ENCODE measurements around the gene TK1. TPM values are rescaled to one million over a fixed set of nuclear protein-coding genes. Genes with fewer than 3 reads are reported as not detected.

The TK1 gene
- total and polyA plus RNA-seq, 3 experiments from 2014 or later = 2.2 to 86.2 (median 84.4) TPM

DNA sequence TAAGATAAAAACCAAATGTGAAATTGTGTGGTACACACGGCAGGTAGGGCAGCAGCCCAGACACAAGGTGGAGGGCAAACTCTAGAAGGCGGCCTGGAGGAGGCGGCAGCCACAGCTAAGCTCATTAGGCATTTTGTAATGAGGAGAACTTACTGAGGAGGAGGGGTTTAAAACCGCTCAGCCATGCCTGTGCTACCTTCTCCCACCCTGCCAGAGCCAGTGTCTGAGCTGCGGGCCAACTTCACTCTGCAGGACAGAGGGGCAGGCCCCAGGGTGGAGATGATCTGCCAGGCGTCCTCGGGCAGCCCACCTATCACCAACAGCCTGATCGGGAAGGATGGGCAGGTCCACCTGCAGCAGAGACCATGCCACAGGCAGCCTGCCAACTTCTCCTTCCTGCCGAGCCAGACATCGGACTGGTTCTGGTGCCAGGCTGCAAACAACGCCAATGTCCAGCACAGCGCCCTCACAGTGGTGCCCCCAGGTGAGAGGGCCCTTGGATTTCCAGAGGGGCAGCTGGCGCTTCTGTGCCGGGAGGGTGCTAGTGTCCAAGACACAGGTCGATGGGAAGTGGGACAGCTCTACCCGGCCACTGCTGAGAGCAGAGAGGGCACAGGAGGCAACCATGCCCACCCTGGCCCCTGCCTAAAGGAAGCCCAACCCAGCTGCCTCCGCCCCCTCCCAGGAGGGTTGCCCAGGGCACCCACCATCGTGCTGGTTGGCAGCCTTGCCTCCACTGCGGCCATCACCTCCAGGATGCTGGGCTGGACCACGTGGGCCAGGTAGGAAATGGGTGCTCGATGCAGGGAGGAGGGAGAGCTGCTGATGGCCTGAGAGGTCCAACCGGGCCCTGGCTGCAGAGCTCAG, 22.7 kb downstream of the TK1 start:
- DNase-seq = no peak
- POLR2A ChIA-PET = no interaction called here
- H3K4me1 Mint-ChIP-seq = peaks cover 0 to 5% (median 3%) of the 10 kb centered on the region in 3 donors
- no peak overlapping the region for H3K27ac Mint-ChIP-seq
- Histone ChIP-seq H3K27me3 (ENCODE audit: insufficient read depth, low read length, poor library complexity, severe bottlenecking) (no peaks in the 10 kb centered on the region), H3K36me3 (ENCODE audit: insufficient read depth, low read length) (no peaks in the 10 kb centered on the region), H3K27ac (ENCODE audit: low read depth, low read length) (no peak overlapping the region), H3K9me3 (ENCODE audit: low read length) (no peaks in the 10 kb centered on the region), H3K4me1 (ENCODE audit: insufficient read depth, low read length) (peaks cover 6% of the 10 kb centered on the region), H3K4me3 (ENCODE audit: low read length) (no peak overlapping the region)
- no peaks in the 10 kb centered on the region for H3K9me3 Mint-ChIP-seq
- CTCF ChIA-PET = interaction anchor here (1.3 to 1.6 kb wide), 2 partner anchors 12 to 13 kb away, joined by 3 to 4 read pairs; no protein-coding TSS in a partner anchor
- no peaks in the 10 kb centered on the region for H3K27me3 Mint-ChIP-seq
- H3K4me3 Mint-ChIP-seq = no peak overlapping the region
- H3K36me3 Mint-ChIP-seq = no peaks in the 10 kb centered on the region

DNA sequence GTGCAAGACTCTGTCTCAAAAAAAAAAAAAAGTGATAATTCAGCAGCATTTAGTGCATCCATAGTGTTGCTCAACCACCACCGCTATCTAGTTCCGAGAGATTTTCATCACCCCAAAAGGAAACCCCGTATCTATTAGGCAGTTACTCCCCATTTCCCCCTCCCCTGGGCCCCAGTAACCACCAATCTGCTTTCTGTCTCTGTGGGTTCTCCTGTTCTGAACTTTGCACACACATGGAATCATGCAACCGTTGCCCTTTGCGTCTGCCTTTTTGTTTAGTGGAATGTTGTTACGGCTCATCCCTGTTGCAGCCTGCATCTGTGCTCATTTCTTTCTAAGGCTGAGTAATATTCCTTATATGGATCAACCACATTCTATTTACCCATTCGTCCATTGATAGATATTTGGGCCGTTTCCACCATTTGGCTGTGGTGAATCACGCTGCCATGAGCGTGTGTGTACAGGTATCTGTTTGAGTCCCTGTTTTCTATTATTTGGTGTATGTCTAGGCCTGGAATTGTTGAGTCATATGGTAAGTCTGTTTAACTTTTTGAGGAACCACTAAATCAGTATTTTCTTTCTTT, 27.2 kb downstream of the TK1 start:
- Histone ChIP-seq H3K4me1 (ENCODE audit: insufficient read depth, low read length) (no peaks in the 10 kb centered on the region), H3K9me3 (ENCODE audit: low read length) (no peaks in the 10 kb centered on the region), H3K27ac (ENCODE audit: low read depth, low read length) (no peak overlapping the region), H3K4me3 (ENCODE audit: low read length) (no peak overlapping the region), H3K36me3 (ENCODE audit: insufficient read depth, low read length) (no peaks in the 10 kb centered on the region), H3K27me3 (ENCODE audit: insufficient read depth, low read length, poor library complexity, severe bottlenecking) (no peaks in the 10 kb centered on the region)
- peak overlapping the region in 1 of 8 donors; percentile 72 for H3K27ac Mint-ChIP-seq
- no peaks in the 10 kb centered on the region for H3K36me3 Mint-ChIP-seq
- POLR2A ChIA-PET = no interaction called here
- H3K4me3 Mint-ChIP-seq = no peak overlapping the region
- DNase-seq = no peak
- H3K4me1 Mint-ChIP-seq = peaks cover 0 to 5% (median 0%) of the 10 kb centered on the region in 3 donors
- H3K9me3 Mint-ChIP-seq = no peaks in the 10 kb centered on the region
- H3K27me3 Mint-ChIP-seq = peaks cover 0 to 2% of the 10 kb centered on the region in 2 donors
- CTCF ChIA-PET = interaction anchor here (1.1 kb wide), 1 partner anchor 17 kb away, joined by 3 read pairs; no protein-coding TSS in a partner anchor

DNA sequence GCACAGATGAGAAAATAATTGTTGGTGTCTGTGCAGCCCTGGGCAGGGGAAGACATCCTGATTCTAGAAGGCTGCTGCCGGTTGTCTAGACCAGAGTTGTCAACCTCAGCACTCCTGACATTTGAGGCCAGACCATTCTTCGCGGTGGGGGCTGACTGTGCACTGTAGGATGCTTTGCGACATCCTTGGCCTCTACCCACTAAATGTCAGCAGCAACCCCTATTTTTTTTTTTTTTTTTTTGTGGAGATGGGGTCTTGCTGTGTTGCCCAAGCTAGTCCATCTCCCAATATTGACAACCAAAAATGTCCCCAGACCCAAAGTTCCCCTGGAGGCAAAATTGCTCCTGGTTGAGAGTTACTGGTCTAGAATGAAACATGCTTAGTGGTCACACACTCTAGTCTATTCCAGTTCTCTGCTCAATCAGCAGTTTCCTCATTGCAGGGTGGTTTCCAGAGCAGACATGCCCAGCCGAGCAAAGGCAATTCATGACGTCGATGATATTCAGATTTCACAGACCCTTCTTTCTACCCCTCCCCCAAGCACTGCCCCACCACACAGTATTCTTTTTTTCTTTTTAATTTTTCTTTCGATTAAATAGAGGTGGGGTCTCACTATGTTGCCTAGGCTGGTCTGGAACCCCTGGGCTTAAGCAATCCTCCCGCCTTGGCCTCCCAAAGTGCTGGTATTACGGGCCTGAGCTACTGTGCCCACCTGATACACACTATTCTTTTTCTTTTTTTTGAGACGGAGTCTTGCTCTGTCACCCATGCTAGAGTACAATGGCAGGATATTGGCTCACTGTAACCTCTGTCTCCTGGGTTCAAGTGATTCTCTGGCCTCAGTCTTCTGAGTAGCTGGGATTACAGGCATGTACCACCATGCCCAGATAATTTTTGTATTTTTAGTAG, 31.7 kb downstream of the TK1 start:
- POLR2A ChIA-PET = no interaction called here

GRCh38 chr17:78151514-78152008, 35.3 kb downstream of the TK1 start:
- POLR2A ChIA-PET = no interaction called here
- CTCF ChIA-PET = interaction anchor here (0.9 to 1.5 kb wide), 2 partner anchors 9 to 12 kb away, joined by 3 to 4 read pairs; no protein-coding TSS in a partner anchor
- H3K4me1 ChIP-seq (ENCODE audit: insufficient read depth, low read length) = peaks cover 13% of the 10 kb centered on the region
- no peaks in the 10 kb centered on the region for H3K9me3 ChIP-seq (ENCODE audit: low read length)
- no peak overlapping the region for H3K4me3 Mint-ChIP-seq
- peaks cover 0 to 6% (median 3%) of the 10 kb centered on the region in 3 donors for H3K4me1 Mint-ChIP-seq
- no peaks in the 10 kb centered on the region for H3K9me3 Mint-ChIP-seq
- H3K27ac Mint-ChIP-seq = peak overlapping the region in 1 of 8 donors; percentile 33
- no peak for DNase-seq
- H3K4me3 ChIP-seq (ENCODE audit: low read length) = no peak overlapping the region
- no peaks in the 10 kb centered on the region for H3K27me3 Mint-ChIP-seq
- no peak overlapping the region for H3K27ac ChIP-seq (ENCODE audit: low read depth, low read length)
- no peaks in the 10 kb centered on the region for H3K36me3 Mint-ChIP-seq
- H3K36me3 ChIP-seq (ENCODE audit: insufficient read depth, low read length) = no peaks in the 10 kb centered on the region
- no peaks in the 10 kb centered on the region for H3K27me3 ChIP-seq (ENCODE audit: insufficient read depth, low read length, poor library complexity, severe bottlenecking)

More for the DNA sequence above, 31.7 kb downstream of the TK1 start:
- H3K27me3 Mint-ChIP-seq = peaks cover 0 to 2% of the 10 kb centered on the region in 2 donors
- H3K4me3 Mint-ChIP-seq = no peak overlapping the region
- no peaks in the 10 kb centered on the region for H3K36me3 Mint-ChIP-seq
- DNase-seq = no peak
- peak overlapping the region in 1 of 8 donors; percentile 21 for H3K27ac Mint-ChIP-seq
- H3K27me3 ChIP-seq (ENCODE audit: insufficient read depth, low read length, poor library complexity, severe bottlenecking) = no peaks in the 10 kb centered on the region
- no peaks in the 10 kb centered on the region for H3K9me3 ChIP-seq (ENCODE audit: low read length)
- H3K4me3 ChIP-seq (ENCODE audit: low read length) = no peak overlapping the region
- peaks cover 0 to 5% (median 0%) of the 10 kb centered on the region in 3 donors for H3K4me1 Mint-ChIP-seq
- H3K9me3 Mint-ChIP-seq = no peaks in the 10 kb centered on the region
- no peaks in the 10 kb centered on the region for H3K4me1 ChIP-seq (ENCODE audit: insufficient read depth, low read length)
- CTCF ChIA-PET = interaction anchor here (0.7 kb wide), 1 partner anchor 19 kb away, joined by 5 read pairs; no protein-coding TSS in a partner anchor
- no peaks in the 10 kb centered on the region for H3K36me3 ChIP-seq (ENCODE audit: insufficient read depth, low read length)
- no peak overlapping the region for H3K27ac ChIP-seq (ENCODE audit: low read depth, low read length)

DNA sequence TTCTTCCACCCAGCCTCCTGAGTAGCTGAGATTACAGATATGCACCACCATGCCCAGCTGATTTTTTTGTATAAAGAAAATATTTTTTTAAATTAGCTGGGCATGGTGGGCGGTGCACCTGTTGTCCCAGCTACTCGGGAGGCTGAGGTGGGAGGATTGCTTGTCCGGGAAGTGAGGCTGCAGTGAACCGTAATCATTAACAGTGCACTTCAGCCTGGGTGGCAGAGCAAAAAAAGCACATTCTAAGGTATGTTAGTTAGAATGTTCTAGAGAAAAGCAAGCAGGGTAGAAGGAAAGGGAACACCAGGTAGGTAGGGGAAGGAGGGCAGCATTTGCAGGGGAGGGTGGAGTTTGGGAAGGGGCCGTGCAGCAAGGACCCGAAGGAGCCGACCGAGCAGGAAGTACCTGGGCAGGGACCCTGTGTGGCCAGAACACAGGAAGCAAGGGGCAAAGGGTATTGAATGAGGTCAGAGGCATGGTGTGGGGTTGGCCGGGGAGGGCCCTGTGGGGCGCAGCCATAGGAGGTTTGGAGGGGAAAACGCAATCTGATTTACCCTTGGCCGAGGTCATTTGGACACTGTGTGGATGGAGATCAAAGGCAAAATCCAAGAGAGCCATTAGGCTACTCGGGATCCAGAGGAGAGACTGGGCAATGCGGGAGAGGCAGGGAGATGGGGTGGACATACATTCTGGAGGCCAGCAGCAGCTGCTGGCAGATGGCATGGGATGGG, 38.4 kb downstream of the TK1 start:
- no peaks in the 10 kb centered on the region for H3K27me3 Mint-ChIP-seq
- Histone ChIP-seq H3K36me3 (ENCODE audit: insufficient read depth, low read length) (no peaks in the 10 kb centered on the region), H3K27ac (ENCODE audit: low read depth, low read length) (no peak overlapping the region), H3K27me3 (ENCODE audit: insufficient read depth, low read length, poor library complexity, severe bottlenecking) (no peaks in the 10 kb centered on the region), H3K9me3 (ENCODE audit: low read length) (no peaks in the 10 kb centered on the region), H3K4me1 (ENCODE audit: insufficient read depth, low read length) (peaks cover 19% of the 10 kb centered on the region), H3K4me3 (ENCODE audit: low read length) (no peak overlapping the region)
- peak overlapping the region in 2 of 8 donors; percentile 35 to 54 for H3K27ac Mint-ChIP-seq
- no peaks in the 10 kb centered on the region for H3K36me3 Mint-ChIP-seq
- DNase-seq = no peak
- peaks cover 0 to 19% (median 3%) of the 10 kb centered on the region in 3 donors for H3K4me1 Mint-ChIP-seq
- ChIA-PET CTCF (interaction anchor here (1.0 to 1.6 kb wide), 2 partner anchors 10 to 14 kb away, joined by 3 to 5 read pairs; no protein-coding TSS in a partner anchor), POLR2A (no interaction called here)
- no peaks in the 10 kb centered on the region for H3K9me3 Mint-ChIP-seq
- peak overlapping the region in 1 of 7 donors; percentile 13 for H3K4me3 Mint-ChIP-seq

- Histone ChIP-seq H3K9me3 (ENCODE audit: low read length) (no peaks in the 10 kb centered on the region), H3K27me3 (ENCODE audit: insufficient read depth, low read length, poor library complexity, severe bottlenecking) (no peaks in the 10 kb centered on the region), H3K27ac (ENCODE audit: low read depth, low read length) (no peak overlapping the region), H3K4me3 (ENCODE audit: low read length) (no peak overlapping the region), H3K36me3 (ENCODE audit: insufficient read depth, low read length) (peaks cover 3% of the 10 kb centered on the region), H3K4me1 (ENCODE audit: insufficient read depth, low read length) (peaks cover 25% of the 10 kb centered on the region)
- H3K9me3 Mint-ChIP-seq = no peaks in the 10 kb centered on the region
- ChIA-PET POLR2A (no interaction called here), CTCF (interaction anchor here (1.0 to 1.6 kb wide), 3 partner anchors 9 to 35 kb away, joined by 3 to 5 read pairs (median 4); no protein-coding TSS in a partner anchor)
- no peak for DNase-seq
- no peak overlapping the region for H3K4me3 Mint-ChIP-seq
- no peaks in the 10 kb centered on the region for H3K27me3 Mint-ChIP-seq
- H3K36me3 Mint-ChIP-seq = peaks cover 0 to 3% (median 0%) of the 10 kb centered on the region in 3 donors
- peaks cover 4 to 27% (median 9%) of the 10 kb centered on the region in 3 donors for H3K4me1 Mint-ChIP-seq
- H3K27ac Mint-ChIP-seq = peak overlapping the region in 3 of 8 donors; percentile 17 to 72 (median 26)
Measured at GRCh38 chr17:78147315-78147998, 39.4 kb downstream of the TK1 start.
